ENCODE results near the gene MAP3K14.

The MAP3K14 gene

DNA sequence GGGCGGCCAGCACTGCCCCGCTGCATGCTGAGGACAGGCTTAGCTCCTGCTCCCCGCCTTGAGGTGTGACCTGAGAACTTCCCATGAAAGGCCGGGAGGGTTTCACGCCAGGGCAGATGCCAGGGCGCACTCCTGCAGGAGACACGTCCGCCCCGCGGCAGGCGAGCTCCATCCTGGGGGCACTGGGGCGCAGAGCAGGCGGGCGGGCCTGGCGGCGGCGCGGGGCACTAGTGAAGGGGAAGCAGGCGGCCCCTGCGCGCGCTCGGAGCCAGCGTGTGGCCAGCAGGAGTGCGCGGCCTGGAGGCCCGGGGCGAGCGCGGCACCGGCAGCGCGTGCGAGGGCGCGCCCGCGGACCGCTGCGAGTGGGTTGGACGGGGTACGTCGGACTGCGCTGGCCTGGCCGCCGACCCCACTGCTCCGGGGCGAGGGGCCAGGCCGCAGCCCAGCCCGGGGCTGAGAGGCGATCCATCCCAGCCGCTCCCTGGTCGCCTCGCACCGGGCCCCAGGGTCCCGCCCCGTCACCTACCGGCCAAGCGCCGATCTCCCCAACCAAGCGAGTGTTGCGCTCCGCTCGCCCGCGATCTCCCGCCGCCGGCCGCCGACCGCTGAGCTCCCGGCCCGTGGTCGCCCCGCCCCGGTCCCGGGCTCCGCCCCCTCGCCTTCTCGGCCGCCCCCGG is at the start of gene MAP3K14:
Gene MAP3K14 (minus strand): TSS at position 587 of the 677 bp plus-strand sequence. CDS start 26,275 bp downstream, outside the sequence.
- peak; percentile 51 for DNase-seq (ENCODE audit: low read depth)
- TF ChIP-seq, protein P1, sequence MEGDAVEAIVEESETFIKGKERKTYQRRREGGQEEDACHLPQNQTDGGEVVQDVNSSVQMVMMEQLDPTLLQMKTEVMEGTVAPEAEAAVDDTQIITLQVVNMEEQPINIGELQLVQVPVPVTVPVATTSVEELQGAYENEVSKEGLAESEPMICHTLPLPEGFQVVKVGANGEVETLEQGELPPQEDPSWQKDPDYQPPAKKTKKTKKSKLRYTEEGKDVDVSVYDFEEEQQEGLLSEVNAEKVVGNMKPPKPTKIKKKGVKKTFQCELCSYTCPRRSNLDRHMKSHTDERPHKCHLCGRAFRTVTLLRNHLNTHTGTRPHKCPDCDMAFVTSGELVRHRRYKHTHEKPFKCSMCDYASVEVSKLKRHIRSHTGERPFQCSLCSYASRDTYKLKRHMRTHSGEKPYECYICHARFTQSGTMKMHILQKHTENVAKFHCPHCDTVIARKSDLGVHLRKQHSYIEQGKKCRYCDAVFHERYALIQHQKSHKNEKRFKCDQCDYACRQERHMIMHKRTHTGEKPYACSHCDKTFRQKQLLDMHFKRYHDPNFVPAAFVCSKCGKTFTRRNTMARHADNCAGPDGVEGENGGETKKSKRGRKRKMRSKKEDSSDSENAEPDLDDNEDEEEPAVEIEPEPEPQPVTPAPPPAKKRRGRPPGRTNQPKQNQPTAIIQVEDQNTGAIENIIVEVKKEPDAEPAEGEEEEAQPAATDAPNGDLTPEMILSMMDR (IDR thresholded peaks at IDR 0.05; ENCODE audit: insufficient read depth, low read depth, low read length, missing control alignments): no peak
- peak within 1 kb of the TSS; percentile 54 for H3K4me3 ChIP-seq (ENCODE audit: low read length)

DNA sequence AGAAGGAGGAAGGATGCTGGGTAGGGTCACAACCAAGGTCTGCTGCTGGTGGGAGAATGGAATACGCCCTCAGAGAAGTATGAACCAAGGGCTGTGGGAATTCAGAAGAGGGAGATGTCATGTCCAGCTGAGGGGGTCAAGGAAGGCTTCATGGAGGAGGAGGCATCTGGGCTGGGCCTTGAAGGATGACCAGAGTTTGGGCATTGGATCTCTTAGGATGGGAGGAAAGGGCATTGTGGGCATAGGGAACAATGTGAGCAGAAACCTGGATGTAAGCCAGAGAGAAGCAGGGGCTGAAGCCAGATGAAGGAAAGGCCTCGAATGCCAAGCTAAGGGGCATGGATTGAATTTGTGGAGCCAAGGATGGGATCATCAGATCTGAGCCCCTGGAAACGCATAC is 49.2 kb upstream of the MAP3K14 start:
- TF ChIP-seq, protein P1 (IDR thresholded peaks at IDR 0.05; ENCODE audit: insufficient read depth, low read depth, low read length, missing control alignments): no peak
- no peak for DNase-seq (ENCODE audit: low read depth)
- H3K4me3 ChIP-seq (ENCODE audit: low read length): no peak overlapping the region

DNA sequence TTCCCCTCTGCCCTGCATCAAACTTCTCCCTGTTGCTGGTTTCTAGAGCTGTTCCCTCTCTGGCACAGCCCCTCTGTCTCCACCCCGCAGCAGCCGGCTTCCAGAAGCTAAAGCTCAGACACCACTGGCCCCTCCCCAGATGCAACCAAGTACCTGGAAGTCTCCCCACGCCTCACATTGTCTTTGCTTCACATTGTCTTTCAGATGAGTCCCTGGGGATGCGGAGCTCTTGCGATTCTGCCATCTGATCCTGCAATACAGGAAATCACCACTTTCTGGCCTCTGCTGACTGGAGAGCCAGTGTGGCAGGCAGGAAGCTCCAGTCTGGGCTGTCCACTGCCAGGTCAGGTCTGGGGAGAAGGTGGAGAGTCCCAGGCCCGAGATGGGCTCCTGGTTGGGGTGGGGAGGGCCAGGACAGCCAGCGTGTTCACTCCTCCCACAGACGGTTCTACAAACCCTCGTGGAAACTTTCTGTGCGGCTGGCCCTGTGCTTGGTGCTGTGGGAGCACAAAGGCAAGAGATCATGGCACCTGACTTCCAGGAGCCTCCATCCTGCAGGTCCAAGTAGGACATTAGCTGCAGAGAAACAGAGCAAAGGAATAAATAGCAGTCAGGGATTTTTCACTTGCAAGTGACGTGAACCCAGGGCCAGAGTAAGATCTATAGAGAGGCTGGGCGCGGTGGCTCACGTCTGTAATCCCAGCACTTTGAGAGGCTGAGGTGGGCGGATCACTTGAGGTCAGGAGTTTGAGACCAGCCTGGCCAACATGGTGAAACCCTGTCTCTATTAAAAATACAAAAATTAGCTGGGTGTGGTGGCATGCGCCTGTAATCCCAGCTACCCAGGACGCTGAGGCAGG is 47.9 kb upstream of the MAP3K14 start:
- no peak overlapping the region for H3K4me3 ChIP-seq (ENCODE audit: low read length)
- no peak for DNase-seq (ENCODE audit: low read depth)
- TF ChIP-seq, protein P1 (IDR thresholded peaks at IDR 0.05; ENCODE audit: insufficient read depth, low read depth, low read length, missing control alignments): no peak

DNA sequence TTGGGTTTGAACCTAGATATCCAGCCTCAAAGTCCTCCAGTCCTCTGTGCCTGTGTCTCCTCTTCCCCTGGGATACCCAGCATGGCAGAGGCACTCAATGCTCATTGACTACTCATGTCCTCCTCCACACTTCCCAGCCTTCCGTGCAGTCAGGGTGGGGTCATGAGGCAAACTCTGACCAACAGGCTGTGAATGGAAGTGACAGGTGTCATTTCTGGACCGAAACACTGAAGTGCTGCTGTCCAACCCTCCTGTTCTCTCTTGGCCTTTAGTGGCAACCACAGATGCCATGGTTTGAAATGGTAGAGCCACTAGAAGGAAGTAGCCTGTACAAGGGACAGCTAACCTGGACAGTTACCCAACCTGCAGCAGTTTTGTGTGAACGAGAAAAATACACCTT is 46.7 kb upstream of the MAP3K14 start:
- no peak overlapping the region for H3K4me3 ChIP-seq (ENCODE audit: low read length)
- TF ChIP-seq, protein P1 (IDR thresholded peaks at IDR 0.05; ENCODE audit: insufficient read depth, low read depth, low read length, missing control alignments): no peak
- no peak for DNase-seq (ENCODE audit: low read depth)

DNA sequence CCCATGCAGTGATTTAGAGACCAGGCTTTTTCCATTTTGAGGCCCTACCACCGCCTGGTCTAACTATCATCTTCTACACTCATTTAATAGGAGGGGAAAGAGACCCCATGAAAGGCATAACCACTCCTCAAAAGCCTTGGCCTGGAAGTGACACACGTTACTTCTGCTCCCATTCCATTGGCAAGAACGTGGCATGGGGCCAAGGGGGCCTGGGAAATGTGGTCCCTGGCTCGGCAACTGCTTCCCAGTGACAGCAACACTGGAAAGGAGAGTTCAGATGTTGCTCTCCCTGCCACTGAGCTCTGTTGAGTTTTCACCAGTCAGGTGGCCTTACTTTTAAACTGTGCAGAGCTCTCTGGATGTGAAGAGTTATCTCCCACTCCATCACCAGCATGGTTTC is 45.2 kb upstream of the MAP3K14 start:
- DNase-seq (ENCODE audit: low read depth): no peak
- no peak overlapping the region for H3K4me3 ChIP-seq (ENCODE audit: low read length)
- TF ChIP-seq, protein P1 (IDR thresholded peaks at IDR 0.05; ENCODE audit: insufficient read depth, low read depth, low read length, missing control alignments): no peak

DNA sequence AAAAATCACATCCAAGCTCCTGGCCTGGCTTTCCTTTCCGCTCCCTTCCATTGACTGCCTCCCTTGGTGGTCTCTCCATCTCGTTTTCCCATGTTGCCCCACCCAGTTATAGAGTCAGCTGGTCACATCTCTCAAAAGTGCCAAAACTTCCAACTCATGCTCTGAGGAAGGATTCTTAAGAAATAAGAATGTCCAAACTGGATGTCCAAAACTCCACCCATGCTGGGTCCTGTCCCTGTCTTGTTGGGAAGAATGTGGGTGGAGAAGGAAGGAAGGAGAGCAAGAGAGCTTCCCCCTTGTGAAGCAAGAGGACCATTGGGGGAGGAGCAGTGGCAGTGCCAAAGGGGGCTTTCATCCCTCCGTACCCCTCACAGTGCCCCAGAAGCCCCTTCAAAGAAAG is 44.6 kb upstream of the MAP3K14 start:
- no peak for DNase-seq (ENCODE audit: low read depth)
- TF ChIP-seq, protein P1 (IDR thresholded peaks at IDR 0.05; ENCODE audit: insufficient read depth, low read depth, low read length, missing control alignments): no peak
- no peak overlapping the region for H3K4me3 ChIP-seq (ENCODE audit: low read length)
